Muscle of arm (tissue), 12 donors: ENCODE data around the gene MAP2. TPM values are rescaled to one million over a fixed set of nuclear protein-coding genes. Genes with fewer than 3 reads are reported as not detected.
"Not testable (repeated sequence)": the region's sequence is repeated elsewhere in the genome, so short reads cannot be mapped to it uniquely, and the experiment has no call there.

ENCODE experiments used
- DNase-seq: peaks from one replicate; pipeline ENCODE4 v3.0.0-alpha.2; 2013
- polyA plus RNA-seq, 12 donors: library from polyadenylated mRNA; unstranded; fragments of 120-200 nt; gene quantifications; one replicate each; pipeline ENCODE4 v1.2.1, GENCODE V29; 2013; ENCODE audit not compliant: insufficient read length in 12 of 12

The MAP2 gene
- polyA plus RNA-seq, 12 donors: 8.8 to 21.1 (median 11.3) TPM; not detected in 1

GRCh38 chr2:209592106-209592505 lies 168.3 kb downstream of the MAP2 start:
- DNase-seq: no peak

- DNase-seq: no peak
Measured at GRCh38 chr2:209593930-209594329, 170.1 kb downstream of the MAP2 start.

- DNase-seq: no peak
Measured at GRCh38 chr2:209596262-209596661, 172.4 kb downstream of the MAP2 start.

- not testable (repeated sequence) for DNase-seq
Measured at GRCh38 chr2:209598227-209598626, 174.4 kb downstream of the MAP2 start.

GRCh38 chr2:209600341-209601171 lies 176.7 kb downstream of the MAP2 start:
- no peak for DNase-seq

GRCh38 chr2:209601497-209601896 lies 177.7 kb downstream of the MAP2 start:
- no peak for DNase-seq

GRCh38 chr2:209602259-209602658 lies 178.4 kb downstream of the MAP2 start:
- DNase-seq: no peak

GRCh38 chr2:209609531-209609930 lies 185.7 kb downstream of the MAP2 start:
- no peak for DNase-seq

GRCh38 chr2:209610631-209611030 lies 186.8 kb downstream of the MAP2 start:
- DNase-seq: no peak

- DNase-seq: no peak
Measured at GRCh38 chr2:209613649-209614305, 189.9 kb downstream of the MAP2 start.

- DNase-seq: no peak
Measured at GRCh38 chr2:209614690-209615369, 191.0 kb downstream of the MAP2 start.

GRCh38 chr2:209619782-209620181 lies 195.9 kb downstream of the MAP2 start:
- no peak for DNase-seq

- DNase-seq: no peak
Measured at GRCh38 chr2:209624192-209624938, 200.5 kb downstream of the MAP2 start.

GRCh38 chr2:209629597-209629996 lies 205.8 kb downstream of the MAP2 start:
- no peak for DNase-seq

- DNase-seq: no peak
Measured at GRCh38 chr2:209633911-209634310, 210.1 kb downstream of the MAP2 start.

GRCh38 chr2:209636076-209636475 lies 212.2 kb downstream of the MAP2 start:
- no peak for DNase-seq

GRCh38 chr2:209637293-209637692 lies 213.4 kb downstream of the MAP2 start:
- DNase-seq: no peak

GRCh38 chr2:209638346-209638745 lies 214.5 kb downstream of the MAP2 start:
- DNase-seq: no peak

- DNase-seq: no peak
Measured at GRCh38 chr2:209640358-209640757, 216.5 kb downstream of the MAP2 start.

- no peak for DNase-seq
Measured at GRCh38 chr2:209642146-209642820, 218.4 kb downstream of the MAP2 start.

GRCh38 chr2:209644842-209645241 lies 221.0 kb downstream of the MAP2 start:
- no peak for DNase-seq
